ENCODE results near the gene CYB561. TPM values are rescaled to one million over a fixed set of nuclear protein-coding genes. Genes with fewer than 3 reads are reported as not detected.
A peak's percentile ranks its signal among the peaks of the same experiment; 100 is the strongest.

Gene CYB561
- total and polyA plus RNA-seq, 9 of the 15 experiments (the other 6 are each of a cell fraction or from before 2014, with no cell fraction given): 4.0 to 30.8 (median 17.4) TPM

- TF ChIP-seq, protein P1, sequence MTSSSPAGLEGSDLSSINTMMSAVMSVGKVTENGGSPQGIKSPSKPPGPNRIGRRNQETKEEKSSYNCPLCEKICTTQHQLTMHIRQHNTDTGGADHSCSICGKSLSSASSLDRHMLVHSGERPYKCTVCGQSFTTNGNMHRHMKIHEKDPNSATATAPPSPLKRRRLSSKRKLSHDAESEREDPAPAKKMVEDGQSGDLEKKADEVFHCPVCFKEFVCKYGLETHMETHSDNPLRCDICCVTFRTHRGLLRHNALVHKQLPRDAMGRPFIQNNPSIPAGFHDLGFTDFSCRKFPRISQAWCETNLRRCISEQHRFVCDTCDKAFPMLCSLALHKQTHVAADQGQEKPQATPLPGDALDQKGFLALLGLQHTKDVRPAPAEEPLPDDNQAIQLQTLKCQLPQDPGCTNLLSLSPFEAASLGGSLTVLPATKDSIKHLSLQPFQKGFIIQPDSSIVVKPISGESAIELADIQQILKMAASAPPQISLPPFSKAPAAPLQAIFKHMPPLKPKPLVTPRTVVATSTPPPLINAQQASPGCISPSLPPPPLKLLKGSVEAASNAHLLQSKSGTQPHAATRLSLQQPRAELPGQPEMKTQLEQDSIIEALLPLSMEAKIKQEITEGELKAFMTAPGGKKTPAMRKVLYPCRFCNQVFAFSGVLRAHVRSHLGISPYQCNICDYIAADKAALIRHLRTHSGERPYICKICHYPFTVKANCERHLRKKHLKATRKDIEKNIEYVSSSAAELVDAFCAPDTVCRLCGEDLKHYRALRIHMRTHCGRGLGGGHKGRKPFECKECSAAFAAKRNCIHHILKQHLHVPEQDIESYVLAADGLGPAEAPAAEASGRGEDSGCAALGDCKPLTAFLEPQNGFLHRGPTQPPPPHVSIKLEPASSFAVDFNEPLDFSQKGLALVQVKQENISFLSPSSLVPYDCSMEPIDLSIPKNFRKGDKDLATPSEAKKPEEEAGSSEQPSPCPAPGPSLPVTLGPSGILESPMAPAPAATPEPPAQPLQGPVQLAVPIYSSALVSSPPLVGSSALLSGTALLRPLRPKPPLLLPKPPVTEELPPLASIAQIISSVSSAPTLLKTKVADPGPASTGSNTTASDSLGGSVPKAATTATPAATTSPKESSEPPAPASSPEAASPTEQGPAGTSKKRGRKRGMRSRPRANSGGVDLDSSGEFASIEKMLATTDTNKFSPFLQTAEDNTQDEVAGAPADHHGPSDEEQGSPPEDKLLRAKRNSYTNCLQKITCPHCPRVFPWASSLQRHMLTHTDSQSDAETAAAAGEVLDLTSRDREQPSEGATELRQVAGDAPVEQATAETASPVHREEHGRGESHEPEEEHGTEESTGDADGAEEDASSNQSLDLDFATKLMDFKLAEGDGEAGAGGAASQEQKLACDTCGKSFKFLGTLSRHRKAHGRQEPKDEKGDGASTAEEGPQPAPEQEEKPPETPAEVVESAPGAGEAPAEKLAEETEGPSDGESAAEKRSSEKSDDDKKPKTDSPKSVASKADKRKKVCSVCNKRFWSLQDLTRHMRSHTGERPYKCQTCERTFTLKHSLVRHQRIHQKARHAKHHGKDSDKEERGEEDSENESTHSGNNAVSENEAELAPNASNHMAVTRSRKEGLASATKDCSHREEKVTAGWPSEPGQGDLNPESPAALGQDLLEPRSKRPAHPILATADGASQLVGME (CRISPR knock-in tag; IDR thresholded peaks at IDR 0.05): no peak
- no peak for TF ChIP-seq GATA2 (CRISPR knock-in tag; IDR thresholded peaks at IDR 0.05)
- TF ChIP-seq SMAD2 (IDR thresholded peaks at IDR 0.05; ENCODE audit: low read depth, low read length): no peak
- no peak for TF ChIP-seq PML (IDR thresholded peaks at IDR 0.05; ENCODE audit: low read length)
- TF ChIP-seq GABPA (tag; conservative IDR thresholded peaks at IDR 0.05; ENCODE audit: low read depth): no peak
- TF ChIP-seq, protein P2, sequence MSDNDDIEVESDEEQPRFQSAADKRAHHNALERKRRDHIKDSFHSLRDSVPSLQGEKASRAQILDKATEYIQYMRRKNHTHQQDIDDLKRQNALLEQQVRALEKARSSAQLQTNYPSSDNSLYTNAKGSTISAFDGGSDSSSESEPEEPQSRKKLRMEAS (CRISPR knock-in tag; IDR thresholded peaks at IDR 0.05): no peak
- TF ChIP-seq E2F3 (CRISPR knock-in tag; IDR thresholded peaks at IDR 0.05): no peak
- TF ChIP-seq ZNF436 (CRISPR knock-in tag; IDR thresholded peaks at IDR 0.05): no peak
- TF ChIP-seq SMARCB1 (IDR thresholded peaks at IDR 0.05; ENCODE audit: insufficient read length, low read depth): no peak
- no peak for TF ChIP-seq HOMEZ (CRISPR knock-in tag; IDR thresholded peaks at IDR 0.05)
- TF ChIP-seq, protein P3, sequence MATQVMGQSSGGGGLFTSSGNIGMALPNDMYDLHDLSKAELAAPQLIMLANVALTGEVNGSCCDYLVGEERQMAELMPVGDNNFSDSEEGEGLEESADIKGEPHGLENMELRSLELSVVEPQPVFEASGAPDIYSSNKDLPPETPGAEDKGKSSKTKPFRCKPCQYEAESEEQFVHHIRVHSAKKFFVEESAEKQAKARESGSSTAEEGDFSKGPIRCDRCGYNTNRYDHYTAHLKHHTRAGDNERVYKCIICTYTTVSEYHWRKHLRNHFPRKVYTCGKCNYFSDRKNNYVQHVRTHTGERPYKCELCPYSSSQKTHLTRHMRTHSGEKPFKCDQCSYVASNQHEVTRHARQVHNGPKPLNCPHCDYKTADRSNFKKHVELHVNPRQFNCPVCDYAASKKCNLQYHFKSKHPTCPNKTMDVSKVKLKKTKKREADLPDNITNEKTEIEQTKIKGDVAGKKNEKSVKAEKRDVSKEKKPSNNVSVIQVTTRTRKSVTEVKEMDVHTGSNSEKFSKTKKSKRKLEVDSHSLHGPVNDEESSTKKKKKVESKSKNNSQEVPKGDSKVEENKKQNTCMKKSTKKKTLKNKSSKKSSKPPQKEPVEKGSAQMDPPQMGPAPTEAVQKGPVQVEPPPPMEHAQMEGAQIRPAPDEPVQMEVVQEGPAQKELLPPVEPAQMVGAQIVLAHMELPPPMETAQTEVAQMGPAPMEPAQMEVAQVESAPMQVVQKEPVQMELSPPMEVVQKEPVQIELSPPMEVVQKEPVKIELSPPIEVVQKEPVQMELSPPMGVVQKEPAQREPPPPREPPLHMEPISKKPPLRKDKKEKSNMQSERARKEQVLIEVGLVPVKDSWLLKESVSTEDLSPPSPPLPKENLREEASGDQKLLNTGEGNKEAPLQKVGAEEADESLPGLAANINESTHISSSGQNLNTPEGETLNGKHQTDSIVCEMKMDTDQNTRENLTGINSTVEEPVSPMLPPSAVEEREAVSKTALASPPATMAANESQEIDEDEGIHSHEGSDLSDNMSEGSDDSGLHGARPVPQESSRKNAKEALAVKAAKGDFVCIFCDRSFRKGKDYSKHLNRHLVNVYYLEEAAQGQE (IDR thresholded peaks at IDR 0.05; ENCODE audit: borderline replicate concordance): peak; percentile 66
- TF ChIP-seq, protein P3 (CRISPR knock-in tag; IDR thresholded peaks at IDR 0.05; ENCODE audit: low read depth): no peak
Observed at GRCh38 chr17:63442549-63443035, 3.5 kb downstream of the CYB561 start (continued).
